C4-2B (cell line): ENCODE measurements around the gene ITGB1.

Experiments
- CTCF ChIP-seq: fragments of 450-650 bp; conservative IDR thresholded peaks from 2 replicates; pipeline ENCODE4 v1.5.1; 2017; ENCODE audit warnings: mild to moderate bottlenecking
- ZFX ChIP-seq: fragments of 450-650 bp; IDR thresholded peaks from 2 replicates; pipeline ENCODE4 v1.6.1; 2017

GRCh38 chr10:32961895-32962369 is 3.9 kb upstream of the ITGB1 start:
- TF ChIP-seq CTCF (no peak), ZFX (no peak)
